ENCODE measurements around the gene WIPI1.

The WIPI1 gene

GRCh38 chr17:68453991-68454665 is 3.2 kb downstream of the WIPI1 start:
- TF ChIP-seq, protein P1, sequence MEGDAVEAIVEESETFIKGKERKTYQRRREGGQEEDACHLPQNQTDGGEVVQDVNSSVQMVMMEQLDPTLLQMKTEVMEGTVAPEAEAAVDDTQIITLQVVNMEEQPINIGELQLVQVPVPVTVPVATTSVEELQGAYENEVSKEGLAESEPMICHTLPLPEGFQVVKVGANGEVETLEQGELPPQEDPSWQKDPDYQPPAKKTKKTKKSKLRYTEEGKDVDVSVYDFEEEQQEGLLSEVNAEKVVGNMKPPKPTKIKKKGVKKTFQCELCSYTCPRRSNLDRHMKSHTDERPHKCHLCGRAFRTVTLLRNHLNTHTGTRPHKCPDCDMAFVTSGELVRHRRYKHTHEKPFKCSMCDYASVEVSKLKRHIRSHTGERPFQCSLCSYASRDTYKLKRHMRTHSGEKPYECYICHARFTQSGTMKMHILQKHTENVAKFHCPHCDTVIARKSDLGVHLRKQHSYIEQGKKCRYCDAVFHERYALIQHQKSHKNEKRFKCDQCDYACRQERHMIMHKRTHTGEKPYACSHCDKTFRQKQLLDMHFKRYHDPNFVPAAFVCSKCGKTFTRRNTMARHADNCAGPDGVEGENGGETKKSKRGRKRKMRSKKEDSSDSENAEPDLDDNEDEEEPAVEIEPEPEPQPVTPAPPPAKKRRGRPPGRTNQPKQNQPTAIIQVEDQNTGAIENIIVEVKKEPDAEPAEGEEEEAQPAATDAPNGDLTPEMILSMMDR (conservative IDR thresholded peaks at IDR 0.05; ENCODE audit: low read depth, low read length): no peak
- H3K4me3 ChIP-seq (ENCODE audit: low read length): no peak overlapping the region
- no peak for DNase-seq (ENCODE audit: low read depth)

GRCh38 chr17:68452724-68453290 is 4.5 kb downstream of the WIPI1 start:
- DNase-seq (ENCODE audit: low read depth): no peak
- H3K4me3 ChIP-seq (ENCODE audit: low read length): no peak overlapping the region
- TF ChIP-seq, protein P1 (conservative IDR thresholded peaks at IDR 0.05; ENCODE audit: low read depth, low read length): no peak

GRCh38 chr17:68451670-68452354 is 5.5 kb downstream of the WIPI1 start:
- no peak for DNase-seq (ENCODE audit: low read depth)
- TF ChIP-seq, protein P1 (conservative IDR thresholded peaks at IDR 0.05; ENCODE audit: low read depth, low read length): no peak

GRCh38 chr17:68450801-68451200 is 6.5 kb downstream of the WIPI1 start:
- H3K4me3 ChIP-seq (ENCODE audit: low read length): no peak overlapping the region
- no peak for DNase-seq (ENCODE audit: low read depth)
- TF ChIP-seq, protein P1 (conservative IDR thresholded peaks at IDR 0.05; ENCODE audit: low read depth, low read length): no peak

More at GRCh38 chr17:68451670-68452354, 5.5 kb downstream of the WIPI1 start:
- H3K4me3 ChIP-seq (ENCODE audit: low read length): no peak overlapping the region

DNA sequence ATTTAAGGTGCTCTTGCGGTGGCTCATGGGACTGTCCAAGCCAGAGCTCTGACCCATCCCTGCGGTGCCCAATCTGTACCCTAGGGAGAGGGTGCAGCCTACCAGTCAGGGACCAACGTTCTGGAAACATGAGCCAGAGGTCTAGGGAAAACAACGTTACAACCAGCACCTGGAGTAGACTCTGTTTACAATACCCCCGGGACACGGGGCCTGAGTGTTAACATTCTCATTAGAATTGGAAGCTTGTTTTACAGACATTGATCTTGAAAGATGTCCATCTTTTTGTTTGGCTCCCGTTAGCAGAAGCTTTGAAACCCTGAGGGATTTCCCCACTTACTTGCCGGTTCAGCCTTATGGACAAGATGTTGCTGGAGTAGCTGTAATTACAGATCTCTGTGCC is 6.9 kb downstream of the WIPI1 start:
- H3K4me3 ChIP-seq (ENCODE audit: low read length): no peak overlapping the region
- DNase-seq (ENCODE audit: low read depth): no peak
- TF ChIP-seq, protein P1 (conservative IDR thresholded peaks at IDR 0.05; ENCODE audit: low read depth, low read length): no peak

DNA sequence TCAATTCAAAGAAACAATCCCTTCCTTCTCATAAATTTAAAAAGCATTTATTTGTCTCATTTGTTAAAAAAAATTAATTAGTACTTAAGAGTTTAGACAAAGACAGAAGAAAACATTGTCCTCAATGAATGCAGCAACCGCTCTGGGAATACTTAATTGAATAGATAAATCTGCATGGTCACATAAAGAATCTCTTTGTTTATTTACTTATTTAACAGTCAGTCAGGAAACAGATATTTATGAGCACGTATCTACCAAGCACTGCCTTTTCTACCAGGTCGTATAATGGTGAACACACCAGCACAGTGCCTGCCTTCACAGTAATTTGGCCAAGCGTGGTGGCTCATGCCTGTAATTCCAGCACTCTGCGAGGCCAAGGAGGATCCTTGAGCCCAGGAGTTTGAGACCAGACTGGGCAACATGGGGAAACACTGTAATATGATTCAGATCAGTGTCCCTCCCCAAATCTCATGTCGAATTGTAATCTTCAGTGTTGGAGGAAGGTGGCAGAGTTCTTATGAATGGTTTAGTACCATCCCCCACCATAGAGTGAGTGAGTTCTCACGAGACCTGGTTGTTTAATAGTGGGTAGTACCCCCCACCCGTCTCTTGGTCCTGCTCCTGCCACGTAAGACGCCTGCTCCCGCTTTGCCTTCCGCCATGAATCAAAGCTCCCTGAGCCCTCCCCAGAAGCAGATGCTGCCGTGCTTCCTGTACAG is 8.1 kb downstream of the WIPI1 start:
- DNase-seq (ENCODE audit: low read depth): no peak
- H3K4me3 ChIP-seq (ENCODE audit: low read length): no peak overlapping the region
- TF ChIP-seq, protein P1 (conservative IDR thresholded peaks at IDR 0.05; ENCODE audit: low read depth, low read length): no peak

All from retinal pigment epithelial cell (primary cell).